NCI-H146 treated with DMSO at 0.1 percent for 48 hours (cell line): ENCODE results near the gene ADGRG7.
"Not testable (repeated sequence)": the region's sequence is repeated elsewhere in the genome, so short reads cannot be mapped to it uniquely, and the experiment has no call there.

ENCODE experiments used
- DNase-seq: peaks from one replicate; lab custom pipeline; 2025; ENCODE audit not compliant: unreplicated experiment; lab: John Stamatoyannopoulos, UW

ADGRG7 gene

GRCh38 chr3:100641471-100642032 lies 32.2 kb downstream of the ADGRG7 start:
- no peak for DNase-seq

DNA sequence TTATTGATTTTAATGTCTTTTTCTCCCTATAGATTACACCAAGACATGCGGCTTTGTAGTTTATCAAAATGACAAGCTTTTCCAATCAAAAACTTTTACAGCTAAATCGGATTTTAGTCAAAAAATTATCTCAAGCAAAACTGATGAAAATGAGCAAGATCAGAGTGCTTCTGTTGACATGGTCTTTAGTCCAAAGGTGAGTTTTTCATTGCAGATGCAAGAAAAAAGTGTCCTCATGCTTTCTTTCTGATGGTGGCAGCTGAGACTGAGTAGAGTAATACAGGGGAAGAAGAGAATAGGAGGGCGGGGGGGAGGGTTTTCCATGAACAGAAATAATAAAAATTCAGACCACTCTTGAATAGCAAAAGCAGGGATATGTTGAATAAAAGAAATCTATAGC lies 36.5 kb downstream of the ADGRG7 start:
- no peak for DNase-seq

- DNase-seq: no peak
Measured at GRCh38 chr3:100647171-100647570, 37.8 kb downstream of the ADGRG7 start.

DNA sequence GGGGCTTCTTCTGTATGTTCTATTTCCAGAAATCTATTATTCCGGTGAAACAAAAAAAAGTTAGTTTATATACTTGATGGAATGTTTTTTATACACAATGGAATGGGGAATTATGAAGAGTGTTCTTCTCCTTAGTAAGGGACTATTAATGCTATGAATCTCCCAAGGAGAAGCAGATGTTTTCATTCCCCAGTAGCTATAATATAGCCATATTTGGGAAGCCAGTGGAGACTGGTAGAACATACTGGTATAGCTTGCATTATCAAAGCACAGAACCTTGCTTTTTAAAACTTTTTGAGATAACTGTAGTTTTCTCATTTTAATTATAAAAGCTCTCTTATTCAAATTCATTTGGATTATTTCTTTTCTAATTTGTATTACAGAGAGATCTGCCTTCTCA lies 38.3 kb downstream of the ADGRG7 start:
- DNase-seq: no peak

DNA sequence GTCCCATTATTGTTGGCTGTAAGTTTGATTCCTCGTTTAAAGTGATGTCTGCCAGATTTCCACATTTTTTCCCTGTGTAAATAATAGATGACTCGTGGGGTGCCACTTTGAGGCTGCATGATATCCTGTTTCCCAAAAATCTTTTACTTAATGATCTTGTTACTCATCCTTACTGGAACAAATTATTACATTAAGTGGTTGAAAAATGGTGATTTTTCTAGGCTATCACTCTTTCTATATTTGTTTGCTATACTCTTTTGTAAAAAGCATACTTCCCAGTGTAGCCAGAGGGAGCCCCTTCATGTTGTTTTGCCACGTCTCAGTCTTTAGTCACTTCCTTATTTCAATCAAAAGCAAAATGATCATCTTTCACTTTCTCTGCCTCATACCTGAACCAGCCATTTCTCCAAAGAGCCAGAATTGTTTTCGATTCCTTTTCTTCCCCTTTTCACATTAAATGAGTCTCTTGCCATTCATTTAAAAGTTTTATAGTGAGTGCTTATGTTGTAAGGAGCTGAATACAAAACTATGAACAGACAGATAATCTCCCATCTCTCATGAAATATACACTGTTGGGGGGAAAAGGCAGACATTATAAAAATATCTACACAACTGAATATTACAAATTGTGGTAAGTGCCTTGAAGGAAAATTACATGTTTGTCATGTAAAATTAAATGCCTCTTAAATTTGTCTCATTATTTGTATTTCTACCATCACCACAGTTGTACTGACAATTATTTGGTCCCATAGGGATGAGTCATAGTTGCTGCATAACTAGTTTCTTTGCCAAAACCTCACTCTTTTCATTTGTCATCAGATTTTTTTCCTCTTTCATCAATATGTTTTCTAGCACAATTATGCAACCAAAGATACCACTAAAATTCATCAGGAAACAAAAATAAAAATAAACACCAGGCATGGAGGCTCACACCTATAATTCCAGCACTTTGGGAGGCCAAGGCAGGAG lies 41.5 kb downstream of the ADGRG7 start:
- DNase-seq: no peak

DNA sequence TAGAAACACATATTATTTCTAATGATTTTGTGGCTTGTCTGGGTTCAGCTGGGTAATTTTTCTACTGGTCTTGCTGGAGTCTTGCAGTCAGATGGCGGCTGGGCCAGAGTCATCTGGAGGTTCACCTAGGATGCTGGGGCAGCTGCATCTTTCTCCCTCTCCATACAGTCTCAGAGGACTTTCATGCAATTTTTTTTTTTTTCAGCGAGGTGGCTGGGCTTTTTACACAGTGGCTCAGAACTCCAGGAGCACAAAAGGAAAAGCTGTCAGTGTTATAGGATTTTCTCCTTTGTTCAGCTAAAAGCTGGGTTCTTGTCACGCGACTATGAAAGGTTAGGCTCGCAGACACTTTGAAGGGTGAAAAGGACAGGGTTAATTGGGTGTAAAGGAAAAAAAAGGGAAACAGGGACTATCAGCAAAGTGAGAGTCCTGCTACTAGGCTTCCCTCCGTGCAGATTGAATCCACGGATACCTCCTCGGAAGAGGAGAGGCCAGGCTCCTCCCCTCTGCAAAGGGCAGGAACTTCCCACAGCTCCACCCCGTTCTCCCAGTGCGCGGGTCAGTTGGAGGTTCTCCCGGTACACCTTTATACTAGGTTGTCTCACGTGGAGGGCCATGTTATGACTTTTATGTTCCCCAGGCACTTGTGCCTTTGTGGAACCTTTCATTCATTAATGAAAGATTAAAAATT lies 44.3 kb downstream of the ADGRG7 start:
- DNase-seq: no peak

DNA sequence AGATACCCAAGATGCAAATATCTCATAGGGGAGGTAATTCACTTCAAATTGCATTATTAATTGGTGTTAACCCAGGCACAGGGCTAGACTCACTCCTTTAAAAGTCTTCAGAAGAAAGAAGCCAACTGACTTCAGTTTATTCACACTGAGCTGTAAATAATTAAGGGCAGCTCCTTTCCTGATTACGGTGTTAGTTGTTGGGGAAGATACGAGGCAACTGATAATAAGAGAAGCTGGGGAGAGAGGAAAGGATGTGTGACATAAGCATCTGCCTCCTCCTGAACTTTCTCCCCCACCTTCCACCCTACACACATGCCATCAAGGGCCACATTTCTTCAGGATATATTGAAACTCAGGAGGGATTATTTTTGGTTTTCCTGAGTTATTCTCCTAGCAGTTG lies 47.5 kb downstream of the ADGRG7 start:
- no peak for DNase-seq

- DNase-seq: not testable (repeated sequence)
Measured at GRCh38 chr3:100661294-100661693, 51.9 kb downstream of the ADGRG7 start.

GRCh38 chr3:100662113-100662823 lies 52.9 kb downstream of the ADGRG7 start:
- no peak for DNase-seq

DNA sequence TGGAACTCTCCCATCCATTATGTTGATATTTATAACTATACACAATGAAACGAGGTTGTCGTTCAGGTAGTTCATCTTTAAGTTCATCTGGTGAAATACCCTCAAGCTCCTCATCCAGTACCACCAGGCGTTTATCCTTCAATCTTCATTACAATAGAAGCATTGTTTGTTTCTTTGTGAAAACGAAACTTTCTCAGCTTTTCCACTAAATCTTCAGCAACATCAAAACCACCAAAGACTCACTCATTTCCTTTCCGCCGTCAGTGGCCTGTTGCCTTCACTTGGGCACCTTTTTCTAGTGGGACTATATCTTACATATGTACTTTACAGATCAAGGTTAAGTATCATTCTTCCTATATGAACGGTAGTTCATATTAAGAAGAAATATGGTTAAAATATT lies 55.8 kb downstream of the ADGRG7 start:
- no peak for DNase-seq

- not testable (repeated sequence) for DNase-seq
Measured at GRCh38 chr3:100666699-100667098, 57.3 kb downstream of the ADGRG7 start.

DNA sequence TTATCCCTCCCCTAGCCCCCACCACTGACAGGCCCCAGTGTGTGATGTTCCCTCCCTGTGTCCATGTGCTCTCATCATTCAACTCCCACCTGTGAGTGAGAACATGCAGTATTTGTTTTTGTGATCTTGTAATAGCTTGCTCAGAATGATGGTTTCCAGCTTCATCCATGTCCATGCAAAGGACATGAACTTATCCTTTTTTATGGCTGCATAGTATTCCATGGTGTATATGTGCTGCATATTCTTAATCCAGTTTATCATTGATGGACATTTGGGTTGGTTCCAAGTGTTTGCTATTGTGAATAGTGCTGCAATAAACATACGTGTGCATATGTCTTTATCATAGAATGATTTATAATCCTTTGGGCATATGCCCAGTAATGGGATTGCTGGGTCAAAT lies 57.9 kb downstream of the ADGRG7 start:
- not testable (repeated sequence) for DNase-seq

- not testable (repeated sequence) for DNase-seq
Measured at GRCh38 chr3:100670995-100671394, 61.6 kb downstream of the ADGRG7 start.

- no peak for DNase-seq
Measured at GRCh38 chr3:100681496-100681895, 72.1 kb downstream of the ADGRG7 start.

DNA sequence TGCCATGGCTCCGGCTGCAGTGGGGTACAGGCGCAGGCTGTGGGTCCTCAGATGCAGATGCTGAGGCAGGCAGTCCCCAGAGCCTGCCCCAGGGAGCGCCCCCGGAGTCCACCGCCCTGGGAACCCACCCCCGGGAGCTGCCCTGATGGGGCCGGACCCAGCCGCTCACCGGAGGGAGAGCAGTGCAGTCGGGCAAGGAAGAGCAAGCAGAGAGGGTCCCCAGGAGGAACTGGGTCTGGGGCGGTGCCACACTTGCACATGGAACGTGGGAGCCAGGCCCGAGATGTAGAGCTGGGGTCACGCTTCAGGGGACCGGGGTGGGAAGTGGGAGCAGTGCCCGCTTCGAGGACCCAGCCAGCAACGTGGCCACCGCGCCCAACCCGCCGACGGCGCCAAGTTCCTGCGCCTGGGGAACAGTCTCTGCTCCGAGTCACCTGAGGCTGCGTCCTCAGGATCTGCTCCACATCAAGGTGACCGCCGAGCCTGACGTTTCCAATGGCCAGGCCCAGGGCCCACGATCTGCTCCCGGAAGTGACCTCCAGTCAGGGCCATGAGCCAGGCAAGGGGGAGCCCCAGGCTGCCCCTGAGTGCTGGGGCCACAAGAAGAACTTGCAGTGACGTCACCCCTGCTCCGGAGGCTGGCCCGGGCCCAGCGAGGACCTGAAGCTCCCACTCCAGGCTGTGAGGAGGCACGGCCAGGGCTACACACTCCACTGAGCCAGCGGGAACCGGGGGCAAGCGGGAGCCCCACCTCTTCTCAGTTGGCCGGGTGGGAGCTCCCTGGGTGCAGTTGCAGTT lies 72.9 kb downstream of the ADGRG7 start:
- no peak for DNase-seq

DNA sequence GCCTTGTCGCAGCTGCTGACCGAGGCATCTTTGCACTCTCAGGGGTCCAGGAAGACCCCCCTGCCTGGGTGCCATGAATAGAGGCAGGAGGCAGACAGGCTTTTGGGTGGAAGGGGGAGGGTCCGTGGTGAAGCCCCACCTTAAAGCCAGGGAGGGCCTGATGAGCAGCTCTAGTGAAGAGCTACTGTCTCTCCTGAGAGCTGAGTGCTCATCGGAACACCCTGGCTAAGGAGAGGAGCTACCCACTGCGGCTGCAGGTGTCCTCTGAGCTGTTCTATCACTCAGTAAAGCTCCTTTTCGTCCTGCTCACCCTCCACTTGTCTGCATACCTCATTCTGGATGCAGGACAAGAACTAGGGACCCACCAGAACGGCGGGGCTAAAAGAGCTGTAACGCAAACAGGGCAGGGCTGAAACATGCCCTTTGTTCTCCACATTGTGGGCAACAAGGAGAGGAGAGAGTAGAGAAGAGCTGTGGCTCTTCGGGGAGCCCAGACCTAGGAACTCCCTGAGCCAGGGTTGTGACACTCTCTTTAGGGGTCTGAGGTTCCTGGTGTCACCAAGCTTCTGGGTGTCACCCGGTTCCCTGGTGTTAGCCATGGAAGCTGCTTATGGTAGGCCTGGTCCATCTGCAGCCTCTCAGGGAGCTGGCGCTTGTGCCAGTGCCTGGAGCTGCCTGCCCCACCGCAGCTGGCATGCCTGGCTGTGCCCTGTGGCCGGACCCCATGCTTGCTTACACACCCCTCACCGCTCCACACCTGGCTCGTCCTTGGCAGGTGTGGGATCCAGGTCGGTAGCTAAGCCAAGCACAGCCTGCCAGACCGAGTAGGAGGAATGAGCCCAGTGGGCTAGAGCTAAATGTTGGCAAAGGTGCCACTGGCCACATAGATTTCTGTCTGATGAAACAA lies 73.7 kb downstream of the ADGRG7 start:
- peak; percentile 44 for DNase-seq

GRCh38 chr3:100693225-100693624 lies 83.8 kb downstream of the ADGRG7 start:
- DNase-seq: no peak

- DNase-seq: no peak
Measured at GRCh38 chr3:100695696-100696095, 86.3 kb downstream of the ADGRG7 start.

DNA sequence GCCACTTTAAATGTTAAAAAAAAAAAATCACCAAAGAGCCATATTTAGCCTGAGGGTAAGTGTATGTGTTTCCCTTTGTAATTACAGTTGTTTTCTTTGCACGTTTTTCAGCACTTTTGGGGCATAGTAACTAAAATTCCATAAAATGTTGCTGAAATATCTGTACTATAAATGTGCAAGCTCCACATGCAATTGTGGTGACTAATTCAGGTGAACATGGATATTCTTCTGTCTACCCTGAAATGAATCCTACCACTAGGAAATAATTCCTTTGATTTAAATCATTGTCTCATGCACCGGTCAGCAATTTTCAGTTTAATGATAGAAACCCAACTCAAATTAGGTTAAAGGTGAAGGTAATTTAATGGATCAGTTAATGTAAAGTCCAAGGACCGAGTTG lies 86.8 kb downstream of the ADGRG7 start:
- no peak for DNase-seq
